H1 (cell line): ENCODE measurements around the gene NXPH3. TPM values are rescaled to one million over a fixed set of nuclear protein-coding genes. Genes with fewer than 3 reads are reported as not detected.

ENCODE experiments used
- CTCF ChIA-PET: fragments of 300-600 bp; sonication (Branson Sonifier 250); formaldehyde crosslinking; loops from one replicate; lab custom pipeline; 2021; ENCODE audit not compliant: partially characterized antibody; lab: Charles Lee
- POLR2A ChIA-PET: fragments of 300-600 bp; sonication (Branson Sonifier 250); formaldehyde crosslinking; loops from one replicate; lab custom pipeline; 2021; ENCODE audit warnings: inconsistent platforms; ENCODE audit not compliant: partially characterized antibody; lab: Charles Lee
- DNase-seq, 2 experiments: peaks; one replicate each; pipeline versions ENCODE4 v3.0.0 to v3.0.0-alpha.2; 2010 to 2022; ENCODE audit warnings: low spot score in 2 of 2, low read depth in 1 of 2, mixed read lengths in 1 of 2
- FAIRE-seq: peaks from 2 replicates; lab custom pipeline; 2011; peaks lifted over from hg19 to GRCh38; lab: Jason Lieb, UNC
- H2AFZ ChIP-seq: 2 replicates; pipeline ENCODE4 v1.8.1; 2012; ENCODE audit warnings: low read length, inconsistent platforms
- H2AK5ac ChIP-seq: 2 replicates; pipeline ENCODE4 v1.6.1; 2013; ENCODE audit warnings: low read depth, low read length
- H2BK120ac ChIP-seq: replicated peaks from 2 replicates; pipeline ENCODE3; 2013; ENCODE audit warnings: low read depth, low read length, inconsistent platforms
- H2BK12ac ChIP-seq: 2 replicates; pipeline ENCODE4 v1.6.1; 2013; ENCODE audit warnings: low read depth, low read length
- H2BK15ac ChIP-seq: 2 replicates; pipeline ENCODE4 v1.6.1; 2013; ENCODE audit warnings: low read length
- H2BK20ac ChIP-seq: 2 replicates; pipeline ENCODE4 v1.6.1; 2013; ENCODE audit warnings: low read length
- H2BK5ac ChIP-seq: 2 replicates; pipeline ENCODE4 v1.6.1; 2013; ENCODE audit warnings: low read depth, low read length
- H3K14ac ChIP-seq: 2 replicates; pipeline ENCODE4 v1.6.1; 2013; ENCODE audit warnings: inconsistent platforms; ENCODE audit not compliant: insufficient read length
- H3K18ac ChIP-seq: 2 replicates; pipeline ENCODE4 v1.6.1; 2013; ENCODE audit warnings: low read length; ENCODE audit errors: extremely low read depth
- H3K23ac ChIP-seq: 2 replicates; pipeline ENCODE4 v1.6.1; 2013; ENCODE audit warnings: inconsistent platforms; ENCODE audit not compliant: insufficient read length
- H3K23me2 ChIP-seq: 2 replicates; pipeline ENCODE4 v1.6.1; 2013; ENCODE audit warnings: low read depth, low read length
- H3K27ac ChIP-seq: 2 replicates; pipeline ENCODE4 v1.6.1; 2011; ENCODE audit warnings: low read depth, low read length, inconsistent platforms
- H3K27me3 ChIP-seq, 4 experiments: replicated peaks in 1 of 4; 1 replicate in 1 of 4; 2 replicates in 3 of 4; pipeline versions ENCODE4 v1.6.1 to v1.8.1; 2011 to 2013; ENCODE audit warnings: low read length in 3 of 4, mild to moderate bottlenecking in 3 of 4, inconsistent platforms in 2 of 4, mixed read lengths in 2 of 4, moderate library complexity in 1 of 4; ENCODE audit not compliant: control insufficient read depth in 3 of 4, insufficient read depth in 3 of 4; ENCODE audit errors: extremely low read depth in 1 of 4
- H3K36me3 ChIP-seq, 4 experiments: 2 replicates each; pipeline versions ENCODE4 v1.6.1 to v1.8.1; 2011 to 2013; ENCODE audit warnings: mild to moderate bottlenecking in 4 of 4, low read length in 3 of 4, moderate library complexity in 2 of 4, control low read depth in 1 of 4, inconsistent platforms in 1 of 4; ENCODE audit not compliant: insufficient read depth in 4 of 4, control insufficient read depth in 2 of 4
- H3K4ac ChIP-seq: replicated peaks from 2 replicates; pipeline ENCODE3; 2013; ENCODE audit warnings: low read length, low read depth, mixed read lengths, inconsistent platforms; ENCODE audit not compliant: insufficient read length
- H3K4me1 ChIP-seq, 4 experiments: replicated peaks in 1 of 4; 1 replicate in 1 of 4; 2 replicates in 3 of 4; pipeline versions ENCODE4 v1.6.1 to v1.8.1; 2011 to 2013; ENCODE audit warnings: low read length in 3 of 4, inconsistent platforms in 2 of 4, mixed read lengths in 1 of 4; ENCODE audit not compliant: insufficient read depth in 4 of 4, control insufficient read depth in 3 of 4
- H3K4me2 ChIP-seq, 2 experiments: 2 replicates each; pipeline versions ENCODE4 v1.6.1 to v1.8.1; 2011 to 2013; ENCODE audit warnings: low read depth in 2 of 2, low read length in 2 of 2, control low read depth in 1 of 2, inconsistent platforms in 1 of 2, mild to moderate bottlenecking in 1 of 2; ENCODE audit not compliant: insufficient read depth in 1 of 2
- H3K4me3 ChIP-seq, 4 experiments: fragments of 200-600, 300-600 bp in 1 of 4; sonication (generic), shearing (Covaris generic), sonication (Bioruptor Twin) in 1 of 4; 2 replicates each; pipeline versions ENCODE4 v1.5.1 to v1.8.1; 2011 to 2016; ENCODE audit warnings: low read length in 4 of 4, low read depth in 3 of 4, control low read depth in 2 of 4, inconsistent platforms in 2 of 4, mild to moderate bottlenecking in 2 of 4, mixed read lengths in 1 of 4, moderate library complexity in 1 of 4; ENCODE audit not compliant: insufficient read depth in 2 of 4; ENCODE audit errors: extremely low read depth in 1 of 4
- H3K56ac ChIP-seq: replicated peaks from 2 replicates; pipeline ENCODE3; 2013; ENCODE audit warnings: low read depth, mild to moderate bottlenecking, mixed read lengths, low read length, inconsistent platforms; ENCODE audit not compliant: insufficient read length
- H3K79me1 ChIP-seq: 2 replicates; pipeline ENCODE4 v1.6.1; 2013; ENCODE audit warnings: low read depth, low read length, control low read depth
- H3K79me2 ChIP-seq, 2 experiments: 2 replicates each; pipeline versions ENCODE4 v1.6.1 to v1.8.1; 2012 to 2013; ENCODE audit warnings: low read length in 2 of 2, mild to moderate bottlenecking in 2 of 2, inconsistent platforms in 1 of 2; ENCODE audit not compliant: insufficient read depth in 2 of 2, control insufficient read depth in 1 of 2
- H3K9ac ChIP-seq, 4 experiments: replicated peaks in 1 of 4; 1 replicate in 1 of 4; 2 replicates in 3 of 4; pipeline versions ENCODE4 v1.6.1 to v1.8.1; 2011 to 2013; ENCODE audit warnings: low read depth in 3 of 4, low read length in 3 of 4, control low read depth in 2 of 4, mild to moderate bottlenecking in 2 of 4, moderate library complexity in 2 of 4, inconsistent platforms in 1 of 4; ENCODE audit errors: extremely low read depth in 1 of 4
- H3K9me3 ChIP-seq, 2 experiments: 2 replicates each; pipeline versions ENCODE4 v1.6.1 to v1.8.1; 2012 to 2013; ENCODE audit warnings: mild to moderate bottlenecking in 2 of 2, moderate library complexity in 2 of 2, control low read depth in 1 of 2, inconsistent platforms in 1 of 2, low read depth in 1 of 2, low read length in 1 of 2, mixed read lengths in 1 of 2; ENCODE audit not compliant: insufficient read depth in 2 of 2
- H4K20me1 ChIP-seq, 2 experiments: replicated peaks in 1 of 2; 2 replicates each; pipeline versions ENCODE3 to v1.8.1; 2011 to 2013; ENCODE audit warnings: inconsistent platforms in 2 of 2, low read length in 2 of 2, mild to moderate bottlenecking in 1 of 2; ENCODE audit not compliant: insufficient read depth in 2 of 2, control insufficient read depth in 1 of 2
- H4K5ac ChIP-seq: 2 replicates; pipeline ENCODE4 v1.6.1; 2013; ENCODE audit warnings: low read length, low read depth, mixed read lengths, inconsistent platforms; ENCODE audit not compliant: insufficient read length
- H4K8ac ChIP-seq: 2 replicates; pipeline ENCODE4 v1.8.0; 2013; ENCODE audit warnings: mild to moderate bottlenecking, moderate library complexity, low read length, inconsistent platforms; ENCODE audit not compliant: insufficient read depth; ENCODE audit errors: extremely low read depth
- H4K91ac ChIP-seq: replicated peaks from 2 replicates; pipeline ENCODE3; 2013; ENCODE audit warnings: low read length, mixed read lengths, inconsistent platforms; ENCODE audit not compliant: insufficient read length
- ASH2L ChIP-seq: fragments of 200-600, 300-600 bp; sonication (generic); IDR thresholded peaks from one replicate; pipeline ENCODE4 v1.7.1; 2017; ENCODE audit warnings: low read length
- CREB1 ChIP-seq: IDR thresholded peaks from 2 replicates; pipeline ENCODE4 v1.6.1; 2012; ENCODE audit warnings: inconsistent platforms
- CTBP2 ChIP-seq: IDR thresholded peaks from 2 replicates; pipeline ENCODE4 v1.7.0; 2011; ENCODE audit warnings: borderline replicate concordance, mild to moderate bottlenecking, moderate library complexity, mixed read lengths, low read length; ENCODE audit not compliant: insufficient read depth, insufficient read length
- JUND ChIP-seq: IDR thresholded peaks from 2 replicates; pipeline ENCODE4 v1.6.1; 2011; ENCODE audit warnings: mild to moderate bottlenecking, improper control_type of control experiment, low read length
- KDM1A ChIP-seq: fragments of 200-600, 300-600 bp; sonication (generic); IDR thresholded peaks from 2 replicates; pipeline ENCODE4 v1.7.1; 2016; ENCODE audit warnings: mild to moderate bottlenecking, low read length, borderline replicate concordance
- NRF1 ChIP-seq: IDR thresholded peaks from 2 replicates; pipeline ENCODE4 v1.6.1; 2011; ENCODE audit warnings: mild to moderate bottlenecking, low read depth, low read length, improper control_type of control experiment
- RBBP5 ChIP-seq: IDR thresholded peaks from 2 replicates; pipeline ENCODE4 v1.7.1; 2012; ENCODE audit warnings: low read depth, mild to moderate bottlenecking, inconsistent platforms, low read length, moderate library complexity, borderline replicate concordance
- SP4 ChIP-seq: IDR thresholded peaks from 2 replicates; pipeline ENCODE4 v1.6.1; 2012; ENCODE audit warnings: low read length, inconsistent platforms
- YY1 ChIP-seq: IDR thresholded peaks from 2 replicates; pipeline ENCODE4 v1.6.1; 2011; ENCODE audit warnings: low read depth, mild to moderate bottlenecking, low read length
- WGBS, 2 experiments: shearing (Covaris generic) in 1 of 2; methylation state at CpG; one replicate each; pipeline versions ENCODE4 v1.1.6 to v1.1.7; 2013 to 2015; ENCODE audit warnings: low lambda C conversion rate in 2 of 2, mixed read lengths in 2 of 2, inconsistent platforms in 1 of 2, low coverage in 1 of 2, missing lambda C conversion rate in 1 of 2; ENCODE audit not compliant: insufficient replicate concordance in 2 of 2, insufficient coverage in 1 of 2, insufficient read length in 1 of 2; ENCODE audit errors: extremely low coverage in 1 of 2, missing lambda C conversion rate in 1 of 2; 5-methylcytosine and 5-hydroxymethylcytosine counted together
- polyA plus RNA-seq, 7 experiments: library from polyadenylated mRNA; depleted of rRNA in 3 of 7; stranded (reverse) in 5 of 7; unstranded in 2 of 7; fragments of >200 nt in 5 of 7; fragments of 200-250 nt in 2 of 7; gene quantifications; 1 replicate in 5 of 7; 2 replicates in 1 of 7; 4 replicates in 1 of 7; pipeline versions ENCODE4 v1.2.1 to v1.2.3, GENCODE V29; 2011 to 2013; ENCODE audit warnings: missing spikeins in 2 of 7, mixed read lengths in 2 of 7
- total RNA-seq: library from RNA; stranded (reverse); fragmentation: NEBNext Ultra II Directional; extraction: Animal tissue kit (Norgen Biotek cat#: 25700); gene quantifications from 2 replicates; pipeline ENCODE4 v1.2.1, GENCODE V29; 2021
- TF ChIP-seq, protein P1 (sequence below): IDR thresholded peaks from 2 replicates; pipeline ENCODE4 v1.6.1; 2012; ENCODE audit warnings: inconsistent platforms

Gene NXPH3
- total and polyA plus RNA-seq, 2 of the 8 experiments (the other 6 are each of a cell fraction or from before 2014, with no cell fraction given), result 2.5 to 3.7 TPM

- Histone ChIP-seq H4K91ac (peak overlapping the region; percentile 25), H3K79me2 (no peaks in the 10 kb centered on the region), H4K8ac (no peak overlapping the region), H3K4ac (no peak overlapping the region), H3K79me1 (no peaks in the 10 kb centered on the region), H2BK120ac (no peak overlapping the region), H3K23me2 (peaks cover 11% of the 10 kb centered on the region), H3K36me3 (no peaks in the 10 kb centered on the region), H3K27me3 (peaks cover 4 to 16% (median 10%) of the 10 kb centered on the region in 4 experiments; a peak in 6 of 7 replicates), H3K9me3 (no peaks in the 10 kb centered on the region), H3K4me2 (no peak overlapping the region), H3K56ac (no peak overlapping the region), H3K18ac (no peak overlapping the region), H2BK12ac (no peak overlapping the region), H3K14ac (no peak overlapping the region), H3K4me1 (peaks cover 0 to 27% (median 11%) of the 10 kb centered on the region in 4 experiments; a peak in 6 of 7 replicates), H3K9ac (no peak overlapping the region), H2BK20ac (no peak overlapping the region), H4K5ac (no peak overlapping the region), H2AFZ (no peak overlapping the region), H4K20me1 (peaks cover 0 to under 1% of the 10 kb centered on the region in 2 experiments), H3K27ac (no peak overlapping the region), H3K4me3 (no peak overlapping the region), H3K23ac (no peak overlapping the region), H2BK5ac (no peak overlapping the region), H2BK15ac (no peak overlapping the region), H2AK5ac (no peak overlapping the region)
- POLR2A ChIA-PET, result interaction anchor here (0.5 kb wide), 1 partner anchor 265 kb away, joined by 3 read pairs; no protein-coding TSS in a partner anchor
- DNase-seq (no peak), FAIRE-seq (no peak)
- CTCF ChIA-PET, result interaction anchor here (0.6 to 10.3 kb wide), 9 partner anchors 12 to 279 kb away, joined by 3 to 310 read pairs (median 17); partner anchors contain the start of gene SLC35B1
- TF ChIP-seq ASH2L, result no peak
- TF ChIP-seq NRF1, result no peak
- TF ChIP-seq YY1, result no peak
- no peak for TF ChIP-seq SP4
- no peak for TF ChIP-seq RBBP5
- TF ChIP-seq, protein P1, sequence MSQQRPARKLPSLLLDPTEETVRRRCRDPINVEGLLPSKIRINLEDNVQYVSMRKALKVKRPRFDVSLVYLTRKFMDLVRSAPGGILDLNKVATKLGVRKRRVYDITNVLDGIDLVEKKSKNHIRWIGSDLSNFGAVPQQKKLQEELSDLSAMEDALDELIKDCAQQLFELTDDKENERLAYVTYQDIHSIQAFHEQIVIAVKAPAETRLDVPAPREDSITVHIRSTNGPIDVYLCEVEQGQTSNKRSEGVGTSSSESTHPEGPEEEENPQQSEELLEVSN, result no peak
- TF ChIP-seq KDM1A, result no peak
- TF ChIP-seq CREB1, result no peak
- no peak for TF ChIP-seq JUND
- TF ChIP-seq CTBP2, result no peak
- 87% methylated on average over 6 of the region's 6 CpGs; no CpG with 5 or more reads in 1 of the 2 experiments for WGBS, 2 experiments
These were observed 2.8 kb upstream of the NXPH3 start for GRCh38 chr17:49572806-49573420.
